ENCODE results near the gene MORN1. TPM values are rescaled to one million over a fixed set of nuclear protein-coding genes. Genes with fewer than 3 reads are reported as not detected.

MORN1 gene
- total and polyA plus RNA-seq, 8 donors: 2.6 to 18.1 (median 5.7) TPM

- Histone ChIP-seq H3K4me1 (peaks cover 32 to 81% (median 60%) of the 10 kb centered on the region in 4 donors), H3K9me3 (no peaks in the 10 kb centered on the region), H3K27ac (peak overlapping the region in 3 of 5 donors; percentile 83 to 90 (median 84)), H3K27me3 (no peaks in the 10 kb centered on the region), H3K4me3 (no peak overlapping the region), H3K36me3 (peaks cover 42 to 55% (median 49%) of the 10 kb centered on the region in 4 donors)
- intact Hi-C loops (cut with DNase I; ENCODE audit: low total_unique reads): loop anchor here (10.0 kb wide), 1 partner anchor 98 kb away; no protein-coding TSS in a partner anchor
- no peak for TF ChIP-seq POLR2AphosphoS5 (IDR thresholded peaks at IDR 0.05)
- TF ChIP-seq CTCF (IDR thresholded peaks at IDR 0.05): no peak
- TF ChIP-seq POLR2A (IDR thresholded peaks at IDR 0.05): no peak
- TF ChIP-seq EP300 (IDR thresholded peaks at IDR 0.05): no peak
- no peak for DNase-seq
- WGBS, 5 donors: 79 to 94% (median 90%) methylated on average over 21 to 24 of the region's 24 CpGs
Measured at GRCh38 chr1:2302292-2302925, 88.9 kb downstream of the MORN1 start.

GRCh38 chr1:2301607-2302291 lies 89.6 kb downstream of the MORN1 start:
- peak overlapping the region; percentile 57 to 90 (median 83) for H3K27ac ChIP-seq
- peak overlapping the region in 2 of 4 donors; percentile 4 to 32 for H3K4me3 ChIP-seq
- peaks cover 35 to 49% (median 43%) of the 10 kb centered on the region in 4 donors for H3K36me3 ChIP-seq
- TF ChIP-seq EP300 (IDR thresholded peaks at IDR 0.05) (no peak), POLR2AphosphoS5 (IDR thresholded peaks at IDR 0.05) (no peak), POLR2A (IDR thresholded peaks at IDR 0.05) (no peak), CTCF (IDR thresholded peaks at IDR 0.05) (no peak)
- no peaks in the 10 kb centered on the region for H3K9me3 ChIP-seq
- 75 to 82% (median 82%) methylated on average over 12 to 17 of the region's 17 CpGs for WGBS, 5 donors
- DNase-seq: no peak
- intact Hi-C loops (cut with DNase I; ENCODE audit: low total_unique reads): loop anchor here (10.0 kb wide), 1 partner anchor 97 kb away; no protein-coding TSS in a partner anchor
- peaks cover 32 to 86% (median 63%) of the 10 kb centered on the region in 4 donors for H3K4me1 ChIP-seq
- H3K27me3 ChIP-seq: no peaks in the 10 kb centered on the region

- WGBS, 5 donors: 39 to 58% (median 53%) methylated on average over 32 to 37 of the region's 37 CpGs
- DNase-seq: peak; percentile 74 to 87
- Histone ChIP-seq H3K4me3 (peak overlapping the region; percentile 5 to 32 (median 22)), H3K36me3 (peaks cover 28 to 41% (median 36%) of the 10 kb centered on the region in 4 donors), H3K4me1 (peaks cover 32 to 87% (median 66%) of the 10 kb centered on the region in 4 donors), H3K27me3 (no peaks in the 10 kb centered on the region), H3K9me3 (no peaks in the 10 kb centered on the region), H3K27ac (peak overlapping the region; percentile 60 to 90 (median 83))
- intact Hi-C loops (cut with DNase I; ENCODE audit: low total_unique reads): loop anchor here (10.0 kb wide), 1 partner anchor 96 kb away; no protein-coding TSS in a partner anchor
- TF ChIP-seq POLR2A (IDR thresholded peaks at IDR 0.05): no peak
- TF ChIP-seq CTCF (IDR thresholded peaks at IDR 0.05): no peak
- TF ChIP-seq EP300 (IDR thresholded peaks at IDR 0.05): no peak
- TF ChIP-seq POLR2AphosphoS5 (IDR thresholded peaks at IDR 0.05): peak; percentile 17 to 30 (median 28)
Measured at GRCh38 chr1:2300851-2301606, 90.3 kb downstream of the MORN1 start.
